ENCODE data around the gene CCDC40. TPM values are rescaled to one million over a fixed set of nuclear protein-coding genes. Genes with fewer than 3 reads are reported as not detected.

The CCDC40 gene
- total and polyA plus RNA-seq, 2 of the 13 experiments (the other 11 are each of a cell fraction or from before 2014, with no cell fraction given) = 4.1 to 5.5 TPM

GRCh38 chr17:80005360-80006338, 30.8 kb upstream of the CCDC40 start (continued):
- TF ChIP-seq STAT5B (CRISPR knock-in tag; IDR thresholded peaks at IDR 0.05) (no peak), ZNF549 (CRISPR knock-in tag; IDR thresholded peaks at IDR 0.05) (no peak), ZBTB40 (IDR thresholded peaks at IDR 0.05) (no peak), ZBTB40 (CRISPR knock-in tag; IDR thresholded peaks at IDR 0.05) (no peak), HOXA3 (CRISPR knock-in tag; IDR thresholded peaks at IDR 0.05) (0 out of 2 replicates have a peak, but pooled peaks have one; percentile 15), GLMP (CRISPR knock-in tag; IDR thresholded peaks at IDR 0.05; ENCODE audit: borderline replicate concordance) (no peak), FOXM1 (CRISPR knock-in tag; IDR thresholded peaks at IDR 0.05) (no peak), ZNF292 (CRISPR knock-in tag; IDR thresholded peaks at IDR 0.05; ENCODE audit: borderline replicate concordance, low read depth) (peak; percentile 36; the same call in 1 of the 2 replicates), KAT8 (CRISPR knock-in tag; IDR thresholded peaks at IDR 0.05) (peak; percentile 62), ZNF83 (CRISPR knock-in tag; IDR thresholded peaks at IDR 0.05; ENCODE audit: borderline replicate concordance) (no peak; the same call in 1 of the 2 replicates), SMYD3 (CRISPR knock-in tag; IDR thresholded peaks at IDR 0.05) (no peak), IRF2 (CRISPR knock-in tag; IDR thresholded peaks at IDR 0.05) (peak; percentile 58; the same call in 1 of the 2 replicates), ZNF780A (CRISPR knock-in tag; IDR thresholded peaks at IDR 0.05) (no peak)
- TF ChIP-seq, protein P1, sequence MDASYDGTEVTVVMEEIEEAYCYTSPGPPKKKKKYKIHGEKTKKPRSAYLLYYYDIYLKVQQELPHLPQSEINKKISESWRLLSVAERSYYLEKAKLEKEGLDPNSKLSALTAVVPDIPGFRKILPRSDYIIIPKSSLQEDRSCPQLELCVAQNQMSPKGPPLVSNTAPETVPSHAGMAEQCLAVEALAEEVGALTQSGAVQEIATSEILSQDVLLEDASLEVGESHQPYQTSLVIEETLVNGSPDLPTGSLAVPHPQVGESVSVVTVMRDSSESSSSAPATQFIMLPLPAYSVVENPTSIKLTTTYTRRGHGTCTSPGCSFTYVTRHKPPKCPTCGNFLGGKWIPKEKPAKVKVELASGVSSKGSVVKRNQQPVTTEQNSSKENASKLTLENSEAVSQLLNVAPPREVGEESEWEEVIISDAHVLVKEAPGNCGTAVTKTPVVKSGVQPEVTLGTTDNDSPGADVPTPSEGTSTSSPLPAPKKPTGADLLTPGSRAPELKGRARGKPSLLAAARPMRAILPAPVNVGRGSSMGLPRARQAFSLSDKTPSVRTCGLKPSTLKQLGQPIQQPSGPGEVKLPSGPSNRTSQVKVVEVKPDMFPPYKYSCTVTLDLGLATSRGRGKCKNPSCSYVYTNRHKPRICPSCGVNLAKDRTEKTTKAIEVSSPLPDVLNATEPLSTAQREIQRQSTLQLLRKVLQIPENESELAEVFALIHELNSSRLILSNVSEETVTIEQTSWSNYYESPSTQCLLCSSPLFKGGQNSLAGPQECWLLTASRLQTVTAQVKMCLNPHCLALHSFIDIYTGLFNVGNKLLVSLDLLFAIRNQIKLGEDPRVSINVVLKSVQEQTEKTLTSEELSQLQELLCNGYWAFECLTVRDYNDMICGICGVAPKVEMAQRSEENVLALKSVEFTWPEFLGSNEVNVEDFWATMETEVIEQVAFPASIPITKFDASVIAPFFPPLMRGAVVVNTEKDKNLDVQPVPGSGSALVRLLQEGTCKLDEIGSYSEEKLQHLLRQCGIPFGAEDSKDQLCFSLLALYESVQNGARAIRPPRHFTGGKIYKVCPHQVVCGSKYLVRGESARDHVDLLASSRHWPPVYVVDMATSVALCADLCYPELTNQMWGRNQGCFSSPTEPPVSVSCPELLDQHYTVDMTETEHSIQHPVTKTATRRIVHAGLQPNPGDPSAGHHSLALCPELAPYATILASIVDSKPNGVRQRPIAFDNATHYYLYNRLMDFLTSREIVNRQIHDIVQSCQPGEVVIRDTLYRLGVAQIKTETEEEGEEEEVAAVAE (CRISPR knock-in tag; IDR thresholded peaks at IDR 0.05; ENCODE audit: borderline replicate concordance) = no peak
